K562 (cell line): ENCODE measurements around the gene CNP. TPM values are rescaled to one million over a fixed set of nuclear protein-coding genes. Genes with fewer than 3 reads are reported as not detected.

Source experiments
- BRD4 ChIP-seq: fragments of 200-600 bp; sonication (generic); IDR thresholded peaks from 2 replicates; pipeline ENCODE4 v1.6.1; 2017; ENCODE audit warnings: inconsistent platforms
- CHAMP1 ChIP-seq: fragments of 450-650 bp; IDR thresholded peaks from 2 replicates; pipeline ENCODE4 v1.6.1; 2016; ENCODE audit warnings: mild to moderate bottlenecking
- CHD2 ChIP-seq: IDR thresholded peaks from 2 replicates; pipeline ENCODE4 v1.6.1; 2011; ENCODE audit warnings: low read depth, low read length
- ELF1 ChIP-seq: fragments of 200-800 bp; sonication (Bioruptor generic); IDR thresholded peaks from 2 replicates; pipeline ENCODE4 v1.6.1; 2016; ENCODE audit warnings: missing genetic modification characterization, missing compliant biosample characterization
- FOXA1 ChIP-seq: fragments of 450-650 bp; IDR thresholded peaks from 2 replicates; pipeline ENCODE4 v1.6.1; 2016; ENCODE audit warnings: mild to moderate bottlenecking, borderline replicate concordance
- HOMEZ ChIP-seq: fragments of 250-450 bp; sonication (Bioruptor Pico); IDR thresholded peaks from 2 replicates; pipeline ENCODE4 v1.4.0; 2020; ENCODE audit warnings: mild to moderate bottlenecking, moderate library complexity
- NR1H2 ChIP-seq: sonication (generic); formaldehyde crosslinking; IDR thresholded peaks from 2 replicates; pipeline ENCODE4 v1.4.0; 2020; ENCODE audit warnings: mild to moderate bottlenecking, missing genetic modification reagents
- REST ChIP-seq, 2 experiments: fragments of 450-650 bp; formaldehyde crosslinking in 1 of 2; IDR thresholded peaks; 2 replicates each; pipeline versions ENCODE4 v1.4.0 to v1.6.1; 2014 to 2020; ENCODE audit warnings: mild to moderate bottlenecking in 2 of 2, borderline replicate concordance in 1 of 2, low read depth in 1 of 2
- ZNF175 ChIP-seq: fragments of 200-800 bp; sonication (Bioruptor generic); IDR thresholded peaks from 2 replicates; pipeline ENCODE4 v1.6.1; 2016; ENCODE audit warnings: low read depth, mild to moderate bottlenecking, missing genetic modification characterization, missing compliant biosample characterization
- polyA plus RNA-seq, 8 experiments: library from polyadenylated mRNA; depleted of rRNA in 4 of 8; stranded (reverse) in 5 of 8; unstranded in 3 of 8; fragments of >200 nt; fragmentation: Nextera tagmentation in 2 of 8; fragmentation: Illumina TruSeq in 1 of 8; extraction: Ambion mirVana in 2 of 8; extraction: Trizol in 1 of 8; gene quantifications; 2 replicates each; pipeline versions ENCODE4 v1.2.1 to v1.2.3, GENCODE V29; 2011 to 2014; ENCODE audit warnings: inconsistent platforms in 1 of 8, missing spikeins in 1 of 8
- total RNA-seq, 7 experiments: library from RNA; depleted of rRNA in 6 of 7; stranded (reverse); fragments of >200 nt in 6 of 7; fragmentation: Illumina TruSeq in 2 of 7; extraction: Trizol in 2 of 7; gene quantifications; 2 replicates each; pipeline versions ENCODE4 v1.2.1 to v1.2.3, GENCODE V29; 2011 to 2021; ENCODE audit warnings: low replicate concordance in 1 of 7

The CNP gene
- total and polyA plus RNA-seq, 9 of the 15 experiments (the other 6 are each of a cell fraction or from before 2014, with no cell fraction given): 1.7 to 52.0 (median 29.1) TPM

- no peak for TF ChIP-seq REST (IDR thresholded peaks at IDR 0.05; ENCODE audit: borderline replicate concordance)
- 0 out of 2 replicates have a peak, but pooled peaks have one; percentile 21 for TF ChIP-seq REST (CRISPR knock-in tag; IDR thresholded peaks at IDR 0.05; ENCODE audit: low read depth)
- 0 out of 2 replicates have a peak, but pooled peaks have one; percentile 44 for TF ChIP-seq NR1H2
- TF ChIP-seq FOXA1: no peak
- TF ChIP-seq CHAMP1: no peak
- no peak for TF ChIP-seq ZNF175
- TF ChIP-seq HOMEZ: no peak
- peak; percentile 82 for TF ChIP-seq ELF1 (tag)
- no peak for TF ChIP-seq BRD4
- TF ChIP-seq CHD2: peak; percentile 50; the same call in 1 of the 2 replicates
Measured at GRCh38 chr17:41918314-41919164, 48.1 kb upstream of the CNP start, which contains the start of gene ACLY (continued).
